HepG2 (cell line): ENCODE measurements around the gene METTL26. TPM values are rescaled to one million over a fixed set of nuclear protein-coding genes. Genes with fewer than 3 reads are reported as not detected.

Source experiments
- FOXJ3 ChIP-seq: sonication (generic); formaldehyde crosslinking; IDR thresholded peaks from 2 replicates; pipeline ENCODE4 v1.4.0; 2020; ENCODE audit warnings: missing genetic modification reagents, mild to moderate bottlenecking, borderline replicate concordance
- HOXA3 ChIP-seq: sonication (generic); formaldehyde crosslinking; IDR thresholded peaks from 2 replicates; pipeline ENCODE4 v1.5.0; 2020; ENCODE audit warnings: missing genetic modification reagents
- PCBP1 ChIP-seq: fragments of 200-400 bp; formaldehyde crosslinking; IDR thresholded peaks from 2 replicates; pipeline ENCODE4 v1.6.1; 2017; ENCODE audit warnings: mild to moderate bottlenecking, low read depth, low read length, borderline replicate concordance
- POLR2AphosphoS5 ChIP-seq: IDR thresholded peaks from 2 replicates; pipeline ENCODE4 v1.6.1; 2012; ENCODE audit warnings: low read depth, low read length
- RARA ChIP-seq: IDR thresholded peaks from 2 replicates; pipeline ENCODE4 v1.6.1; 2016; ENCODE audit warnings: missing genetic modification reagents, missing compliant biosample characterization
- RBFOX2 ChIP-seq: fragments of 200-400 bp; formaldehyde crosslinking; IDR thresholded peaks from 2 replicates; pipeline ENCODE4 v1.6.1; 2017; ENCODE audit warnings: low read depth, mild to moderate bottlenecking, low read length
- ZBTB40 ChIP-seq, 2 experiments: fragments of 450-650 bp in 1 of 2; sonication (generic) in 1 of 2; formaldehyde crosslinking in 1 of 2; IDR thresholded peaks; 2 replicates each; pipeline versions ENCODE4 v1.6.1 to v1.8.0; 2016 to 2022; ENCODE audit warnings: antibody characterized with exemption in 1 of 2, mild to moderate bottlenecking in 1 of 2, missing genetic modification reagents in 1 of 2
- ZNF383 ChIP-seq: sonication (generic); formaldehyde crosslinking; IDR thresholded peaks from 2 replicates; pipeline ENCODE4 v1.4.0; 2020; ENCODE audit warnings: missing genetic modification reagents, mild to moderate bottlenecking, borderline replicate concordance
- ZXDC ChIP-seq: sonication (generic); formaldehyde crosslinking; IDR thresholded peaks from 2 replicates; pipeline ENCODE4 v1.5.0; 2020; ENCODE audit warnings: mild to moderate bottlenecking, missing genetic modification reagents
- polyA plus RNA-seq, 8 experiments: library from polyadenylated mRNA; depleted of rRNA in 3 of 8; stranded (reverse) in 7 of 8; unstranded in 1 of 8; fragments of >200 nt; fragmentation: Illumina TruSeq in 4 of 8; extraction: Trizol in 4 of 8; gene quantifications; 2 replicates each; pipeline versions ENCODE4 v1.2.1 to v1.2.3, GENCODE V29; 2011 to 2016; ENCODE audit warnings: low read depth in 4 of 8, missing spikeins in 1 of 8, mixed read lengths in 1 of 8; ENCODE audit not compliant: insufficient read depth in 1 of 8
- total RNA-seq, 5 experiments: library from RNA; depleted of rRNA; stranded (reverse); fragments of >200 nt; fragmentation: Illumina TruSeq; extraction: Trizol; gene quantifications; 2 replicates each; pipeline ENCODE4 v1.2.3, GENCODE V29; 2016; ENCODE audit warnings: low read depth in 1 of 5
- TF ChIP-seq, protein P1 (sequence below): sonication (generic); formaldehyde crosslinking; conservative IDR thresholded peaks from 2 replicates; pipeline ENCODE4 v1.8.1; 2023; ENCODE audit warnings: missing genetic modification reagents
- TF ChIP-seq, protein P2 (sequence below): sonication (generic); formaldehyde crosslinking; conservative IDR thresholded peaks from 2 replicates; pipeline ENCODE4 v1.4.0; 2020; ENCODE audit warnings: mild to moderate bottlenecking, missing genetic modification reagents, moderate library complexity

METTL26 gene
- total and polyA plus RNA-seq, 2 of the 13 experiments (the other 11 are each of a cell fraction or from before 2014, with no cell fraction given), result 65.5 to 70.1 TPM

DNA sequence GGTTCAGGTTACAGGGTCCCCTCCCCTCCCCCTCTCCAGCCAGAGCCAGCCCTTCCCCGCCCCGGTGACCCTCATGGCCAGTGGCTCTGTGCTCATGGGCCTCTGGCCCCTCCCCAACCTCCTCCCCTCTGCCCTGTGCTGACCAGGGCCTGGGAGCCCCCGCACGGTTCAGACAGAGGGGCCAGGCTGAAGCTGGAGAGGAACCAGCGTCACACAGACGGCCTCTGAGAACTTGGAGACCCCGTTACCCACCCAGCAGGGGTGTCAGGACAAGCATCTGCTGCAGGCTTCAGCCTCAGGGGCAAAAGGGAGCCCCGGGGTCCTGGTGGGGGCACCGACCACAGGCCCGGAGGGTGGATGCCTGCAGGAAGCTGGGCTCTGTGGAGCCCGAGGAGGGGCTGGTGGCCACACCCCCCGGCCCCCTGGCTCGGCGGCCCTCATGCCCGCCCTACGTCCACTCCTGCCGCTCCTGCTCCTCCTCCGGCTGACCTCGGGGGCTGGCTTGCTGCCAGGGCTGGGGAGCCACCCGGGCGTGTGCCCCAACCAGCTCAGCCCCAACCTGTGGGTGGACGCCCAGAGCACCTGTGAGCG is 5.2 kb downstream of the METTL26 start, which contains the start of gene WFIKKN1 (continued):
- TF ChIP-seq ZBTB40 (IDR thresholded peaks at IDR 0.05), result no peak
- 0 out of 2 replicates have a peak, but pooled peaks have one; percentile 19 for TF ChIP-seq ZBTB40 (CRISPR knock-in tag; IDR thresholded peaks at IDR 0.05)
- TF ChIP-seq PCBP1, result no peak
- TF ChIP-seq FOXJ3 (CRISPR knock-in tag), result no peak
- TF ChIP-seq, protein P1, sequence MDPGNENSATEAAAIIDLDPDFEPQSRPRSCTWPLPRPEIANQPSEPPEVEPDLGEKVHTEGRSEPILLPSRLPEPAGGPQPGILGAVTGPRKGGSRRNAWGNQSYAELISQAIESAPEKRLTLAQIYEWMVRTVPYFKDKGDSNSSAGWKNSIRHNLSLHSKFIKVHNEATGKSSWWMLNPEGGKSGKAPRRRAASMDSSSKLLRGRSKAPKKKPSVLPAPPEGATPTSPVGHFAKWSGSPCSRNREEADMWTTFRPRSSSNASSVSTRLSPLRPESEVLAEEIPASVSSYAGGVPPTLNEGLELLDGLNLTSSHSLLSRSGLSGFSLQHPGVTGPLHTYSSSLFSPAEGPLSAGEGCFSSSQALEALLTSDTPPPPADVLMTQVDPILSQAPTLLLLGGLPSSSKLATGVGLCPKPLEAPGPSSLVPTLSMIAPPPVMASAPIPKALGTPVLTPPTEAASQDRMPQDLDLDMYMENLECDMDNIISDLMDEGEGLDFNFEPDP (CRISPR knock-in tag), result no peak
- peak; percentile 46; the same call in 1 of the 2 replicates for TF ChIP-seq RBFOX2
- no peak for TF ChIP-seq ZXDC (CRISPR knock-in tag)
- peak; percentile 62 for TF ChIP-seq POLR2AphosphoS5
- TF ChIP-seq, protein P2, sequence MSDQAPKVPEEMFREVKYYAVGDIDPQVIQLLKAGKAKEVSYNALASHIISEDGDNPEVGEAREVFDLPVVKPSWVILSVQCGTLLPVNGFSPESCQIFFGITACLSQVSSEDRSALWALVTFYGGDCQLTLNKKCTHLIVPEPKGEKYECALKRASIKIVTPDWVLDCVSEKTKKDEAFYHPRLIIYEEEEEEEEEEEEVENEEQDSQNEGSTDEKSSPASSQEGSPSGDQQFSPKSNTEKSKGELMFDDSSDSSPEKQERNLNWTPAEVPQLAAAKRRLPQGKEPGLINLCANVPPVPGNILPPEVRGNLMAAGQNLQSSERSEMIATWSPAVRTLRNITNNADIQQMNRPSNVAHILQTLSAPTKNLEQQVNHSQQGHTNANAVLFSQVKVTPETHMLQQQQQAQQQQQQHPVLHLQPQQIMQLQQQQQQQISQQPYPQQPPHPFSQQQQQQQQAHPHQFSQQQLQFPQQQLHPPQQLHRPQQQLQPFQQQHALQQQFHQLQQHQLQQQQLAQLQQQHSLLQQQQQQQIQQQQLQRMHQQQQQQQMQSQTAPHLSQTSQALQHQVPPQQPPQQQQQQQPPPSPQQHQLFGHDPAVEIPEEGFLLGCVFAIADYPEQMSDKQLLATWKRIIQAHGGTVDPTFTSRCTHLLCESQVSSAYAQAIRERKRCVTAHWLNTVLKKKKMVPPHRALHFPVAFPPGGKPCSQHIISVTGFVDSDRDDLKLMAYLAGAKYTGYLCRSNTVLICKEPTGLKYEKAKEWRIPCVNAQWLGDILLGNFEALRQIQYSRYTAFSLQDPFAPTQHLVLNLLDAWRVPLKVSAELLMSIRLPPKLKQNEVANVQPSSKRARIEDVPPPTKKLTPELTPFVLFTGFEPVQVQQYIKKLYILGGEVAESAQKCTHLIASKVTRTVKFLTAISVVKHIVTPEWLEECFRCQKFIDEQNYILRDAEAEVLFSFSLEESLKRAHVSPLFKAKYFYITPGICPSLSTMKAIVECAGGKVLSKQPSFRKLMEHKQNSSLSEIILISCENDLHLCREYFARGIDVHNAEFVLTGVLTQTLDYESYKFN (CRISPR knock-in tag), result peak; percentile 87
- TF ChIP-seq HOXA3 (CRISPR knock-in tag), result peak; percentile 21; the same call in 1 of the 2 replicates
- TF ChIP-seq ZNF383 (CRISPR knock-in tag), result 0 out of 2 replicates have a peak, but pooled peaks have one; percentile 66
- TF ChIP-seq RARA (CRISPR knock-in tag), result peak; percentile 22; the same call in 1 of the 2 replicates
